NB4 (cell line): ENCODE data around the gene RAD51C.

Experiments
- CTCF ChIP-seq: IDR thresholded peaks from one replicate; pipeline ENCODE4 v1.5.1; 2012; ENCODE audit warnings: low read depth, low read length
- MAX ChIP-seq: IDR thresholded peaks from 2 replicates; pipeline ENCODE4 v1.6.1; 2011; ENCODE audit warnings: low read depth, low read length

GRCh38 chr17:58703137-58703915 is 10.9 kb downstream of the RAD51C start:
- TF ChIP-seq CTCF, result no peak
- no peak for TF ChIP-seq MAX
